ENCODE measurements around the gene ZNF165.
"Not testable (repeated sequence)": the region's sequence is repeated elsewhere in the genome, so short reads cannot be mapped to it uniquely, and the experiment has no call there.

Gene ZNF165

GRCh38 chr6:28080381-28080630, at the start of gene ZNF165:
Gene ZNF165 (plus strand): TSS chr6:28080568. CDS start chr6:28085481, 4,913 bp downstream.
- not testable (repeated sequence) for DNase-seq

GRCh38 chr6:28053584-28053983, 26.8 kb upstream of the ZNF165 start:
- DNase-seq, result no peak

- no peak for DNase-seq
Measured at GRCh38 chr6:28060405-28060804, 20.0 kb upstream of the ZNF165 start.

GRCh38 chr6:28064272-28064671, 16.1 kb upstream of the ZNF165 start:
- DNase-seq, result no peak

GRCh38 chr6:28068067-28068466, 12.3 kb upstream of the ZNF165 start:
- DNase-seq, result no peak

GRCh38 chr6:28070968-28071367, 9.4 kb upstream of the ZNF165 start:
- not testable (repeated sequence) for DNase-seq

- no peak for DNase-seq
Measured at GRCh38 chr6:28078050-28078449, 2.3 kb upstream of the ZNF165 start.

GRCh38 chr6:28078836-28079235, 1.5 kb upstream of the ZNF165 start:
- DNase-seq, result no peak

GRCh38 chr6:28080631-28081485, 490 bp downstream of the ZNF165 start:
- DNase-seq, result peak; percentile 83

- no peak for DNase-seq
Measured at GRCh38 chr6:28081486-28081751, 1.1 kb downstream of the ZNF165 start.

GRCh38 chr6:28082939-28083338, 2.6 kb downstream of the ZNF165 start:
- no peak for DNase-seq

- no peak for DNase-seq
Measured at GRCh38 chr6:28089054-28089453, 8.7 kb downstream of the ZNF165 start.

- DNase-seq, result no peak
Measured at GRCh38 chr6:28090917-28091586, 10.7 kb downstream of the ZNF165 start.

GRCh38 chr6:28102222-28102621, 21.9 kb downstream of the ZNF165 start:
- DNase-seq, result not testable (repeated sequence)

- DNase-seq, result not testable (repeated sequence)
Measured at GRCh38 chr6:28102699-28103098, 22.3 kb downstream of the ZNF165 start.

- DNase-seq, result peak; percentile 68
Measured at GRCh38 chr6:28104392-28105244, 24.2 kb downstream of the ZNF165 start.

GRCh38 chr6:28105245-28105639, 24.9 kb downstream of the ZNF165 start:
- DNase-seq, result peak; percentile 9

GRCh38 chr6:28107506-28107905, 27.1 kb downstream of the ZNF165 start:
- DNase-seq, result no peak

- no peak for DNase-seq
Measured at GRCh38 chr6:28111964-28112363, 31.6 kb downstream of the ZNF165 start.

- no peak for DNase-seq
Measured at GRCh38 chr6:28115799-28116198, 35.4 kb downstream of the ZNF165 start.

- no peak for DNase-seq
Measured at GRCh38 chr6:28117386-28118050, 37.1 kb downstream of the ZNF165 start.

GRCh38 chr6:28118217-28118616, 37.8 kb downstream of the ZNF165 start:
- DNase-seq, result no peak

- DNase-seq, result no peak
Measured at GRCh38 chr6:28121876-28122275, 41.5 kb downstream of the ZNF165 start.

Data from NK-92 treated with Interleukin-12 subunit alpha and Interleukin-12 subunit beta, amount 100 ng/mL, for 24 hours (cell line).